ENCODE data around the gene URB2. TPM values are rescaled to one million over a fixed set of nuclear protein-coding genes. Genes with fewer than 3 reads are reported as not detected.

URB2 gene
- total RNA-seq, 1 donor from 2014 or later: 14.7 TPM

DNA sequence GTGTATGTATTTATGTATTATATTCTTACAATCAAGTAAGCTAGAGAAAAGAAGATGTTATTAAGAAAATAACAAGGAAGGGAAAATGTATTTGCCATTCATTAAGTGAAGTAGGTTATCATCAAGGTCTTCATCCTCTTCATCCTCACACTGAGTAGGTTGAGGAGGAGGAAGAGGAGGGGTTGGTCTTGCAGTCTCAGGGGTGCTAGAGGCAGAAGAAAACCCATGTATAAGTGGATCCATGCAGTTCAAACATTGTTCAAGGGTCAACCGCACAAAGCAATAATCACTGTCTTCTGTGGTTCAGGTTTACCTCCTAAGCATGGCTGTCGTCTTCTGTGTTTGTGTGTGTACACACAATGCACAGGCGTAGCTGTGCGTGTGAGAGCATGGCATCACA, 16.9 kb downstream of the URB2 start:
- no peak for DNase-seq (ENCODE audit: low spot score in 2 of 2)
- FAIRE-seq: no peak

GRCh38 chr1:229643996-229644745, 18.1 kb downstream of the URB2 start:
- no peak for FAIRE-seq
- DNase-seq (ENCODE audit: low spot score in 2 of 2): no peak

DNA sequence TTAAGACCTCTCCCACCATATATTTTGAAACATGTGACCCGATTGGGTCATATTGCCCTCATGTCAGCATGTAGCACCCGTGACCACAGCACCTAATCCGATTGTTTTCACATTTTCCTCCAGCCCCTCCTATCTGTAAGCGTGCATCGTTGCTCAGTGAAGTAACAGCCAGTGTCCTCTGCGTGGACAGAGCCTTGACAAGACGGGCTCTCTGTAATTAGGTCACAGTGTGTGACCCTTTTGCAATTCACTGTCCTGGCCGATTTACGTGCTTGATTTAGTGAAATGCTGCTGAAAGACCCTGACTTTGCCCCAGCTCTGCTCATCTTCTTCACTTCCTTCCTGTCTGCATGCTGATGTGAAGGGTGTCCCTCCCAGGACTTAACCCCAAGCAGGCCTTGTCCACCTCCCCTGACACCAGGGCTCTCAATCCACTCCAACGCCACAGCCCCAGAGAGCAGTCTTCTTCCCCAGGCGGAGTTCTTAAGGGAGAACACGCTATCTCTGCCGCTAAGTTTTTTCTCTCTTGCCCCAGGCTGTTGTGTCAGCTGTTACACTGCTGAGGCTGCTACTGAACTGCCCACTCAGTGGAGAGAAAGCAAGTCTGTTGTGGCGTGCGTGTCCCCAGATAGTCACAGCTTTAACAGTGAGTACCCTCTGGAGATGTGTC, 19.4 kb downstream of the URB2 start:
- FAIRE-seq: no peak

DNA sequence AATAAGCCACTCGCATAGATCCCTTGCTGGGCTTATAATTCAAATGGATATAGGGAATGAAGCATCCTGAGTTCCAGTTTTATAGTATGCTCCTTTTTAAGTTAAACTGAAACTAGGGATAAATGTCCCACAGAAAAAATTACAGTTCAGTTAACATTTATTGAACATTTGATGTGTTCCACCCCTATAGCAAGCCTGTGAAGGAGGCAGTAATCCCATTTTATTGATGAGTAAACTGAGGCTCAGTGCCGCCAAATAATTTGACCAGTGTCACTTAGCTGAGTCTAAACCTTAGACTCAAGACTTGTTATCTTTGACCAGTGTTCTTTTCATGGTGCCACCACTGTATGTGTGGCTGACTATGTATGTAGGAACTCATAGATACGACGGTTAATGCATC, 22.4 kb downstream of the URB2 start:
- DNase-seq (ENCODE audit: low spot score in 2 of 2) (no peak), FAIRE-seq (no peak)

More for the DNA sequence above, 19.4 kb downstream of the URB2 start:
- DNase-seq (ENCODE audit: low spot score in 2 of 2): no peak

- DNase-seq (ENCODE audit: low spot score in 2 of 2): no peak
- no peak for FAIRE-seq
These were observed 24.0 kb downstream of the URB2 start for GRCh38 chr1:229650045-229650444.

- FAIRE-seq: no peak
- no peak for DNase-seq (ENCODE audit: low spot score in 2 of 2)
These were observed 25.5 kb downstream of the URB2 start for GRCh38 chr1:229651546-229651945.

- DNase-seq (ENCODE audit: low spot score in 2 of 2): no peak
- no peak for FAIRE-seq
These were observed 27.4 kb downstream of the URB2 start for GRCh38 chr1:229653420-229653819.

DNA sequence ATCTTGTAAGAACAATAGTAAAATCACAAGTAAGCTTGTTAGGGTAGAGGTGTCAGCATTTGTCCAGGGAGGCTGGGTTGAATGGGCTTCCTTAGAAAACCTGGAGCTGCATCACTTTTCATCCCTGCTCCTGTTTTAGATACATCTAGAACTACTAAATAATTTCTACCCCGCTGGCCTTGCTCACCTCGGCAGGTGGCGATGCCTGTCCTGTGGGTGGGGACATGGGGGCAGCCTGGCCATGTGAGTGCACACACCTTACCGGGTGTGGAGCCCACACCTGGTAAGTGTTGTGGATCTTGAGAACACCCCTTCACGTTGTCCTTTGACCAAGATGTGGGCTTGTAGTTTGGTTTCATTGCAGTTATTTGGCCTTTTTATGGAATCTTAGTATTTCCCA, 29.7 kb downstream of the URB2 start:
- DNase-seq (ENCODE audit: low spot score in 2 of 2) (no peak), FAIRE-seq (no peak)

DNA sequence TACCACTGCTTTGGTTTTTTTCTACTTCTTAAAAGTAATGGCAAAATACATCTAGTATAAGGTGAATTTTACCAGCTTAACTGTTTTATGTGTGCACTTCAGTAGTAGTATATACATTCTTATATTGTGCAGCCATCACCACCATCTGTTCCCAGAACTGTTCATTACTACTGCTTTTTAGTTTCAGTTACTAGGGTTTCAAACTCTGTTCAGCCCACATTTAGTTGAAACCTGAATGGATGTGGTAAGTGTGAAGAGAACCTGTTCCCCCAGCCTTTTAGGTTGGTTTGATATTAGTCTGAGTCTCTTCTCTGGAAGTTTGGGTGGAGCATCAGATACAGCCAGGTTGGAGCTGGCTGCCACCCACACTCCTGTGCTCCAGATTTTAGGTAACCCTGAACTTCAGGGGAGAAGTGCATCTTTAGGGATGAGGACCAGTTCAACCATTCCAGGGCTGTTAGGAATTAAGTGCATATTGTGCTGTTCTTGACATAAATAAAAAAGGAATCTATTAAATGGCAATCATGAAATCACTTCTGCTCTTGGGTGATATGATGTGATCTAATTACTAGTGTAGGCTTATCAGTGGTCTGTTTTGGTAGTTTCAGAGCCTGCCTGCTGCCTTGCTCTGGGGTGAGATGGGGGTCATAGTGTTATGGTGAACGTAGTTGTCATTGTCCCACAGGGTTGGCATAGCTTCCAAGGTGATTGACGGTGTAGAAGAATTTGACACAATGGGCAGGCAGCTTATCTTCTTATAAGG, 32.1 kb downstream of the URB2 start:
- FAIRE-seq (no peak), DNase-seq (ENCODE audit: low spot score in 2 of 2) (no peak)

DNA sequence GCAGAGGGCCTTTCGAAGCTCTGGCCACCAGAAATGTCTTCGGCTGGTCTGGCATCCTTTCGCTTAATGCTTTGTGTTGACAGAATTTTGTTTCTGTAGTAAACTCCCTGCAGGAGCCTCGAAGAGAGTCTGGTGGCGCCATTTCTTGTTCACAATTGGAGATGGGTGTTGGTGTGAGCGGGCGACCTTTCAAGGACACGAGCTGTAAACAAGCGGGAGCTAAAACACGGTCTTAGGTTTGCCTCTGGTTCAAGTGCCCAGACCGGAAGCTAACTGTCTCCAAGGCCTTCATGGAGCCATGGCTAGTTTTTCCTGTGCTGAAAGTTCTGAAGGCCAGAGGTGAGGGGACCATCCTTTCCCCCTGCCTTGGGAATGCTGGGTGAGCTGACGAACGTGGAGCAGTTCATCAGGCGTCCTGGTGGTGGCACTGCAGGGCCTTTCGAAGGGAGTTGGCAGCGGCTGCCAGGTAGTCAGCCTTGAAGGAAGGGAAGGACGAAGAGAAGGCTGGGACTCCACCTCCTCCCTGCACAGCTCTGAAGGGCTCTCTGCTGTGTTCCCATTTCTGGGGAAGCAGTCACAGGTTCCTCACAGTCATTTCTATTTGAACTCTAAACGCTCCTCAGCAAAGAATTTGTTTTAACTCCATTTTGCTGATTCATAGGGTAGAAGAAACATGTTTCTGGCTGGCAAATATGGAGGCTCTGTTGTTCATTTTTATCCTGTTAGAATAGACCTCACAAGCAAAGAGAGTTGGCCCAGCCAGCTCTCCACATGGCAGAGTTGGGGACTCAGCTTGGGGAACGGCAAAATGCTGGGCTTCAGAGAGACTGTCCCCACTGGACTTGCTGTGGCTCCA, 35.2 kb downstream of the URB2 start:
- FAIRE-seq: no peak
- peak; percentile 67 to 87 for DNase-seq (ENCODE audit: low spot score in 2 of 2)

GRCh38 chr1:229661897-229662296, 35.9 kb downstream of the URB2 start:
- FAIRE-seq (no peak), DNase-seq (ENCODE audit: low spot score in 2 of 2) (no peak)

GRCh38 chr1:229664133-229664689, 38.2 kb downstream of the URB2 start:
- DNase-seq (ENCODE audit: low spot score in 2 of 2) (no peak), FAIRE-seq (no peak)

DNA sequence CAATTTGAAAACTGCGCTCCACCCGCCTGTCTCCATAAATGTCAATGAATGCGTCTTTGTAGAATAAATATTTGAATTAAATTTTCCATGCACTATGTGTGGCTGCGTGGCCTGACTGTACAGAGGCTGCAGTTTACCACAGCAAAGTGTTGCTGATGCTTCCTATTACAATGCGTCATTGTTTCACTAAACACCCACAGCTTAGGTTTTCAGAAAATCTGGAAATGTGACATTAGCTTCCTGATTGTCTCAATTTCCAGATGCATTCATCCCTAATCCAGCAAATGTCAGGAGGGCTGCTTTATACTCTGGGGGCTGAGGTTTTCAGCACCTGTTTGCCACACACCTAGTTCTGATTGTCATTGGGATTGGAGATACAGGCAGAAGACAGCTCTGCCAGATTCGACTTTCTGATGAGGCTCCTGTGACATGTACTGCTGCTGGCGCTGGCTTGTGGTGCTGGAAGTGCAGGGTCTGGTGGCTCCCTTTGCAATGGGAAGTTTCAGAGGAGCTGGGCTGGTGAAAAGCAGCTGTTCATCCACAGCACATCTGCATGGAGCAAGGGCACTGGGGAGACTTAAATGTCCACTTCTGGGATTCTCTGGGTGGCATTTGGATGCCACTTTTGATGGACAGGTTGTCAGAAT, 40.0 kb downstream of the URB2 start:
- DNase-seq (ENCODE audit: low spot score in 2 of 2): no peak
- FAIRE-seq: no peak

GRCh38 chr1:229666585-229666984, 40.5 kb downstream of the URB2 start:
- FAIRE-seq (no peak), DNase-seq (ENCODE audit: low spot score in 2 of 2) (no peak)

DNA sequence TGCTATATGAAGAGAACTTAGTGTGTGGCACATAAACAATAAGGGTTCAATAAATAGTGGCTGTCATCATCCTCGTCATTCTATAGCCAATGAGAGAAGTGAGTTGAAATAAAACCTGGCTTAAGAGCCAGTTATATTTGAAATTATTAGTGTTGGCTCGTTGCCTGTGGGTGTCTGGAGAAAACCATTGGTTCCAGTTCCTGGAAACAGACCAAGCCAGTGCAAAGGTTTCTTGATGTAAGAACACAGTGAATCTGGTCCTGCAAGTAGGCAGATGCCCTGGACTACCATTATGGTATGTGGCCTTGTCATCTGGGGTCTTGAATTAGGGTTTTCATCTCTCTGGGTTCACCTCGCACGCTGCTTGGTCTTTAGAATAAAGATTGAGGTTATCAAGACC, 43.3 kb downstream of the URB2 start:
- FAIRE-seq: no peak

GRCh38 chr1:229671310-229671709, 45.3 kb downstream of the URB2 start:
- no peak for FAIRE-seq
- DNase-seq (ENCODE audit: low spot score in 2 of 2): no peak

More for the DNA sequence above, 43.3 kb downstream of the URB2 start:
- DNase-seq (ENCODE audit: low spot score in 2 of 2): no peak

GRCh38 chr1:229672246-229672645, 46.2 kb downstream of the URB2 start:
- DNase-seq (ENCODE audit: low spot score in 2 of 2) (no peak), FAIRE-seq (no peak)

- FAIRE-seq: no peak
- DNase-seq (ENCODE audit: low spot score in 2 of 2): no peak
These were observed 48.0 kb downstream of the URB2 start for GRCh38 chr1:229674042-229674441.

DNA sequence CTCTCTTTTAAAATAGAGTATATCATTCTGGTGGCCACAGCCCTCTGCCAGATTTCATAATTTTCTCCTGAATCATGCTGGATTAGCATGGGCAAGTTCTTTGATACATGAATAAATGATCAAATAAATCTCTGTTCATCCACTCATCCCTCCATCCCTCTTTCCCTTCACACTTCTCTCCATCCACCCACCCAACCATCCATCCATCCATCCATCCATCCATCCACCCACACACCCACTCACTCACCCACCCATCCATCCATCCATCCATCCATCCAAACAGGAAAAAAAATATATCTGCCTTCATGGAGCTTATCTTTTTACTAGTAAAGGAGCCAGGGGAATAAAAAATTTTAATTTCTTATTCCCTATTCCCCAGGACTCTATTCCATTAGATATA, 49.3 kb downstream of the URB2 start:
- no peak for DNase-seq (ENCODE audit: low spot score in 2 of 2)
- FAIRE-seq: no peak

DNA sequence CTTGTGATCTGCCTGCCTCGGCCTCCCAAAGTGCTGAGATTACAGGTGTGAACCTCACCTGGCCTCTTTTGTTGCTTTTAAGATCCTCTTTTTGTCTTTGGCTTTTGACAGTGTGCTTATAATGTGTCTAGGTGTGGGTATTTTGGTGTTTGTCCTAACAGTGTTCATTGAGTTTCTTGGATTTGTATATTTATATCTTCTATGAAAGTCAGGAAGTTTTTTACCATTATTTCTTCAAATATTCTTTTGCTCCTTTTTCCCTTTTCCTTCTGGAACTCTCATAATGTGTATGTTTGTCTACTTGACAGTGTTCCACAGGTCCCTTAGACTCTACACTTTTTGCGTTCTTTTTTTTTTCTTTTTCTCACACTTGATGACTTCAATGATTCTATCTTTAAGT, 59.1 kb downstream of the URB2 start:
- no peak for DNase-seq (ENCODE audit: low spot score in 2 of 2)
- FAIRE-seq: no peak

Data from frontal cortex (tissue), 4 donors.